Neural progenitor cell (in vitro differentiated cells): ENCODE measurements around the gene SLC34A1.

Experiments
- EZH2 ChIP-seq: fragments of 200-600 bp; sonication (generic); IDR thresholded peaks from 2 replicates; pipeline ENCODE4 v1.6.1; 2017; ENCODE audit warnings: antibody characterized with exemption, mild to moderate bottlenecking, moderate library complexity
- EZH2phosphoT487 ChIP-seq: fragments of 200-600 bp; sonication (generic); IDR thresholded peaks from 2 replicates; pipeline ENCODE4 v1.6.1; 2017; ENCODE audit warnings: antibody characterized with exemption
- TF ChIP-seq, protein P1 (sequence below): fragments of 200-600 bp; sonication (generic); IDR thresholded peaks from 2 replicates; pipeline ENCODE4 v1.5.1; 2017; ENCODE audit warnings: antibody characterized with exemption, mild to moderate bottlenecking

DNA sequence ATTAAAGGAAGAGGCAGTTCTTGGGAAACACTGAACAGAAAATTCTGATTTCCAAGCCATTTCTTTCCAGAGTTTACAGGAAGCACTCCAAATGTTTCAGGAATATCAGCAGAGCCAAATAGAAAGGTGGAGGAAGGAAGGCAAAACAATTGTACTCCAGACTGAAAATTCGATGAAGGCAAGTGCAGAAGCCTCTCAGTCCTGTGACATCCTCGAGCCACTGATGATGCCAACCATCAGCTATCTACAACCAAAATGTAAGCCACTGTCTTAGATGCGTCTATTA lies 34.9 kb upstream of the SLC34A1 start:
- TF ChIP-seq, protein P1, sequence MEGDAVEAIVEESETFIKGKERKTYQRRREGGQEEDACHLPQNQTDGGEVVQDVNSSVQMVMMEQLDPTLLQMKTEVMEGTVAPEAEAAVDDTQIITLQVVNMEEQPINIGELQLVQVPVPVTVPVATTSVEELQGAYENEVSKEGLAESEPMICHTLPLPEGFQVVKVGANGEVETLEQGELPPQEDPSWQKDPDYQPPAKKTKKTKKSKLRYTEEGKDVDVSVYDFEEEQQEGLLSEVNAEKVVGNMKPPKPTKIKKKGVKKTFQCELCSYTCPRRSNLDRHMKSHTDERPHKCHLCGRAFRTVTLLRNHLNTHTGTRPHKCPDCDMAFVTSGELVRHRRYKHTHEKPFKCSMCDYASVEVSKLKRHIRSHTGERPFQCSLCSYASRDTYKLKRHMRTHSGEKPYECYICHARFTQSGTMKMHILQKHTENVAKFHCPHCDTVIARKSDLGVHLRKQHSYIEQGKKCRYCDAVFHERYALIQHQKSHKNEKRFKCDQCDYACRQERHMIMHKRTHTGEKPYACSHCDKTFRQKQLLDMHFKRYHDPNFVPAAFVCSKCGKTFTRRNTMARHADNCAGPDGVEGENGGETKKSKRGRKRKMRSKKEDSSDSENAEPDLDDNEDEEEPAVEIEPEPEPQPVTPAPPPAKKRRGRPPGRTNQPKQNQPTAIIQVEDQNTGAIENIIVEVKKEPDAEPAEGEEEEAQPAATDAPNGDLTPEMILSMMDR: no peak
- TF ChIP-seq EZH2 (no peak), EZH2phosphoT487 (no peak)
